Stomach smooth muscle (tissue), 2 donors: ENCODE data around the gene GGCX.
"Not testable (repeated sequence)": the region's sequence is repeated elsewhere in the genome, so short reads cannot be mapped to it uniquely, and the experiment has no call there.

Experiments used
- H3K27ac ChIP-seq: one replicate; pipeline ENCODE4 v1.7.0; 2013; ENCODE audit warnings: mild to moderate bottlenecking, low read length, inconsistent platforms
- H3K27me3 ChIP-seq, 2 donors: one replicate each; pipeline ENCODE4 v1.7.0; 2013; ENCODE audit warnings: low read length in 2 of 2; ENCODE audit not compliant: insufficient read depth in 2 of 2, control insufficient read depth in 1 of 2
- H3K36me3 ChIP-seq, 2 donors: one replicate each; pipeline ENCODE4 v1.7.0; 2013; ENCODE audit warnings: low read length in 2 of 2; ENCODE audit not compliant: control insufficient read depth in 2 of 2, insufficient read depth in 2 of 2
- H3K4me1 ChIP-seq: one replicate; pipeline ENCODE4 v1.7.0; 2013; ENCODE audit warnings: low read length; ENCODE audit not compliant: control insufficient read depth, insufficient read depth
- H3K4me3 ChIP-seq, 2 donors: one replicate each; pipeline ENCODE4 v1.7.0; 2013; ENCODE audit warnings: low read length in 2 of 2
- H3K9ac ChIP-seq, 2 donors: one replicate each; pipeline ENCODE4 v1.7.0; 2013; ENCODE audit warnings: low read length in 2 of 2, mild to moderate bottlenecking in 1 of 2
- H3K9me3 ChIP-seq, 2 donors: one replicate each; pipeline ENCODE4 v1.7.0; 2013; ENCODE audit warnings: low read length in 2 of 2; ENCODE audit not compliant: control insufficient read depth in 2 of 2
- donor health status: healthy.
- donor health status: Pancreatic carcinoma.

Gene GGCX

DNA sequence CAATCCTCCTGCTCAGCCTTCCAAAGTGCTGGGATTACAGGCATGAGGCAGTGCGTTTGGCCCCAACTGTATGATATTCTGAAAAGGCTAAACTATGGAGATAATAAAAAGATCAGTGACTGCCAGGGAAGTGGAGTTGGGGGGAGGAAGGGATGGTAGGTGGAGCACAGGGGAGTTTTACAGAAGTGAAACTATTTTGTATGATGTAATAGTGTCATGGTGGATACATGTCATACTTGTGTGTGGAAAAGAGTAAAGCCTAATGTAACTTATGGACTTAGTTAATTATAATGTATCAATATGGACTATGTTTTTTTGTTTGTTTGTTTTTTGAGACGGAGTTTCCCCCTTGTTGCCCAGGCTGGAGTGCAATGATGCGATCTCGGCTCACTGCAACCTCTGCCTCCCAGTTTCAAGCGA, 2.9 kb upstream of the GGCX start:
- Histone ChIP-seq H3K4me1 (peaks cover 11% of the 10 kb centered on the region), H3K4me3 (no peak overlapping the region), H3K9me3 (no peaks in the 10 kb centered on the region), H3K27me3 (no peaks in the 10 kb centered on the region), H3K9ac (no peak overlapping the region), H3K27ac (no peak overlapping the region), H3K36me3 (no peaks in the 10 kb centered on the region)

- H3K9me3 ChIP-seq, result no peaks in the 10 kb centered on the region
- H3K4me1 ChIP-seq, result peaks cover 16% of the 10 kb centered on the region
- peak overlapping the region; percentile 74 for H3K27ac ChIP-seq
- H3K27me3 ChIP-seq, result no peaks in the 10 kb centered on the region
- peaks cover 0 to 14% of the 10 kb centered on the region in 2 donors for H3K36me3 ChIP-seq
- H3K4me3 ChIP-seq, result peak overlapping the region; percentile 78 to 99
- H3K9ac ChIP-seq, result peak overlapping the region; percentile 66 to 78
Measured at GRCh38 chr2:85560812-85561279, 447 bp downstream of the GGCX start.

DNA sequence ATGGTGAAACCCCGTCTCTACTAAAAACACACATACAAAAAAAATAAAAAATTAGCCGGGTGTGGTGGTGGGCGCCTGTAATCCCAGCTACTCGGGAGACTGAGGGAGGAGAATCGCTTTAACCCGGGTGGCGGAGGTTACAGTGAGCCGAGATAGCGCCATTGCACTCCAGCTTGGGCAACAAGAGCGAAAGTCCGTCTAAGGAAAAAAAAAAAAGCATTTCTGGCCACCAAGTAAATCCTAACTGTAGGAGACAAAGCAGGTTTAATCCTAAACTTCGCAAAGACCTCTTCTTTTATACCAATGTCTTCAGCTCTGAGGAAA, 928 bp downstream of the GGCX start:
- H3K4me3 ChIP-seq, result peak overlapping the region; percentile 78 to 99
- H3K27ac ChIP-seq, result not testable (repeated sequence)

GRCh38 chr2:85558160-85558559, 3.1 kb downstream of the GGCX start:
- Histone ChIP-seq H3K36me3 (peaks cover 21 to 30% of the 10 kb centered on the region in 2 donors), H3K9ac (no peak overlapping the region)

More for the DNA sequence above, 928 bp downstream of the GGCX start:
- not testable (repeated sequence) for H3K27me3 ChIP-seq, H3K9me3 ChIP-seq
- H3K9ac ChIP-seq, result peak overlapping the region; percentile 66 to 78
- peaks cover 16% of the 10 kb centered on the region for H3K4me1 ChIP-seq
- peaks cover under 1 to 14% of the 10 kb centered on the region in 2 donors for H3K36me3 ChIP-seq

DNA sequence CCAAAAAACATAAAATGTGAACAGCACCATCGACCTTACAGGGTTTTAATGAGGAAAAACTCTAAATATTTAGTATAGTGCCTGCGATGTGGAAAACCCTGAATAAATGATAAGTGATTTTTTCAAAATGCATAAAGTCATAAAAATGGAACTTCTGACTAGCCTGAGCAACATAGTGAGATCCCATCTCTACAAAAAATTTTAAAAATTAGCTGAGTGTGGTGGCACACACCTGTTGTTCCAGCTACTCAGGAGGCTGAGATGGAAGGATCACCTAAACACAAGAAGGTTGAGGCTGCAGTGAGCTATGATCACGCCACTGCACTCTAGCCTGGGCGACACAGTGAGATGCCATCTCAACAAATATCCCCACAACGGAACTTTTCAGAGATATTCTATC, 4.2 kb downstream of the GGCX start:
- H3K4me3 ChIP-seq, result no peak overlapping the region
- H3K36me3 ChIP-seq, result peaks cover 27 to 40% of the 10 kb centered on the region in 2 donors
- no peak overlapping the region for H3K9ac ChIP-seq
- H3K27me3 ChIP-seq, result no peaks in the 10 kb centered on the region
- no peaks in the 10 kb centered on the region for H3K9me3 ChIP-seq
- peaks cover 16% of the 10 kb centered on the region for H3K4me1 ChIP-seq
- H3K27ac ChIP-seq, result no peak overlapping the region

More at GRCh38 chr2:85558160-85558559, 3.1 kb downstream of the GGCX start:
- Histone ChIP-seq H3K4me3 (no peak overlapping the region), H3K4me1 (peaks cover 16% of the 10 kb centered on the region), H3K9me3 (no peaks in the 10 kb centered on the region), H3K27ac (no peak overlapping the region), H3K27me3 (no peaks in the 10 kb centered on the region)

DNA sequence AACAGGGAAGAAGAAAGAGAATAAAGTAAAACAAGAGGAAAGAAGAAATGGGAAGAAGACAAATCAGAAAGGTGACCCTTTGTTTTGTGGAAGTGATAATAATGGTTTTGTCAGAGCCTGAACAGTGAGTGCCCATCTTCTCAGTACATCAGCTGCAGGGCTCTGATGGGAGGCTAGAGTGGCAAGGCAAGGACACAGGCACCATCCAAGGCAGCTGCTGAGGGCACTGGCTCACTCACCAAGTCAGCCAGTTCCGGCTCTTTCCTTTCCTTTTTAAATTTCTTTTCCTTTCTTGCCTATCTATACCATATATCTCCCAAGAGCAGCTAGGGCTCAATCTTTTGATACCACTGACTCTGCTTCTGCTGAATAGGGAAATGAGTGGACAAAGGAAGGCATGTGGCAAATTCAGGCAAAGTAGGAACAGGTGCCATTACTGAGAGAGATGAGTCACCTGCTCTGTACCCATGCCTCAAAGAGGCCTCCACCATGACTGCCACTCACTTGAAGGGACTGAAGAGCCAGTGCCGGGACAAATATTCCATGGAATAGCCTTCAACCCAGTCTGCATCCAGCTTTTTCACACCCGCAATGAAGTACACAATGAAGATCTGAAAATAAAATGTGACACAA, 6.2 kb downstream of the GGCX start:
- Histone ChIP-seq H3K27ac (no peak overlapping the region), H3K36me3 (peaks cover 39 to 60% of the 10 kb centered on the region in 2 donors), H3K9ac (no peak overlapping the region)

DNA sequence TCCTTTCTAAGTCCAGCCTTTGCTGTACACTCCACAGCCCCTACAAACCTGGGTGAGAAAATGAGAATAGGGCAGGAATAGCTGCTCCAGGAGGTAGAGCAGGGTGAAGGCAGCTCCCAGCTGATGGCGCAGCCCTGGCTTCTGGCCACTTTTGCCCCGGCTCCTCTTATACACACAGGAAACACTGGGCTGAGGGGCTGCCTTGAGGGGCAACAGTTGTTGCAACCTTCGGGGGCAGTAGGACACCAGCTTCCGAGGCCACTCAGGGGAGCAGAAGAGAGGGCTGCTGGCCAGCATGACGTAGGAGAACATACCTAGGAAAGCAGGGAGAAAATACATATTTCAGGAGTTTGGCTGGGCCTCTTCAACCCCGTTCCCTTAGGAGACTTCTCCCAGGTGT, 8.1 kb downstream of the GGCX start:
- Histone ChIP-seq H3K27ac (no peak overlapping the region), H3K4me3 (no peak overlapping the region), H3K4me1 (no peaks in the 10 kb centered on the region), H3K9me3 (no peaks in the 10 kb centered on the region), H3K36me3 (peaks cover 41 to 56% of the 10 kb centered on the region in 2 donors), H3K9ac (no peak overlapping the region), H3K27me3 (no peaks in the 10 kb centered on the region)

More for the DNA sequence above, 6.2 kb downstream of the GGCX start:
- Histone ChIP-seq H3K4me3 (no peak overlapping the region), H3K4me1 (peaks cover 10% of the 10 kb centered on the region), H3K9me3 (no peaks in the 10 kb centered on the region), H3K27me3 (no peaks in the 10 kb centered on the region)

DNA sequence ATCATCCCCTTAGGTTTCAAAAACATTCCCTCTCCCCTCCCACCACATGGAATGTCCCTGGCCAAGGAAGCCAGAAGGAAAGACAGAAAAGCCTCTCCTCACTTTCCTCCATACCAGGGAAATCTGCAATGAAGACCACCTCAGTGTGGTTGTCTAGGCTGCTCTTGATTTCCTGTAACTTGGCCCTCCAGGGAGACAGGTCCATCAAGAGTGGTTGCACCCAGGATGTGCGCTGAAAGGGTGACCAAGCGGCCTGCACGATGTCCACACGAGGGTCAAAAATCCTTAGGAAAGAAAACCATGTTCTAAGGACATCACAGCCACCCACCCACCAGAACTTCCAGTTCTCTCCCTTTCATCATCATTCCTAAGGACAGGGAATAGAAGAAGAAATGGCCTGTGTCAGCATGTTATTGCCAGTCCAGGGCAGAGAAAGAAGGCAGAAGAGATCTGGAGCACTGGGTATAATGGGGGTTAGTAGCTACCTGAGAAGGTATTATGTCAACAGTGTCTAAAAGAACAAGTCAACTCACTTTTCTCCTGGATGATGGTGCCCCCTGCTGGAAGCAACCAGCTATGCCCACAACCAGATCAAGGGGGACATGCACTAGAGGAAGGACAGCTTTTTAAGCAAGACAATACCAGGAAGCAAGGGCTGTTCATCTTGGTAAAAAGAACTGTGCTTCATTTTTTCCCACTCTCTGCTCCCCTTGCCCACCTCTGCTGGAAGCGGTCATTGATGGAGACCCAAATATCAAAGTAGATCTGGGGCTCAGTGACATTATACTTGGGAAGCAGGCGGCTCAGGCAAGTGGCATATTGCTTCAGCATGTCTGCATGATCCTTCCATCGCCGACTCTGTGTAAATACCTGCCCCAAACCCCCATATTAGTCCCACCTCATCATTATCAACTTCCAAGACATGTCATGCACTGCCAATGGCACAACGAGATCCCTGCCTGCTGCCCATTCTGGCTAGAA, 9.3 kb downstream of the GGCX start:
- Histone ChIP-seq H3K27ac (no peak overlapping the region), H3K9ac (peak overlapping the region in 1 of 2 donors; percentile 21), H3K27me3 (no peaks in the 10 kb centered on the region), H3K9me3 (no peaks in the 10 kb centered on the region), H3K36me3 (peaks cover 41 to 54% of the 10 kb centered on the region in 2 donors), H3K4me1 (no peaks in the 10 kb centered on the region), H3K4me3 (no peak overlapping the region)

DNA sequence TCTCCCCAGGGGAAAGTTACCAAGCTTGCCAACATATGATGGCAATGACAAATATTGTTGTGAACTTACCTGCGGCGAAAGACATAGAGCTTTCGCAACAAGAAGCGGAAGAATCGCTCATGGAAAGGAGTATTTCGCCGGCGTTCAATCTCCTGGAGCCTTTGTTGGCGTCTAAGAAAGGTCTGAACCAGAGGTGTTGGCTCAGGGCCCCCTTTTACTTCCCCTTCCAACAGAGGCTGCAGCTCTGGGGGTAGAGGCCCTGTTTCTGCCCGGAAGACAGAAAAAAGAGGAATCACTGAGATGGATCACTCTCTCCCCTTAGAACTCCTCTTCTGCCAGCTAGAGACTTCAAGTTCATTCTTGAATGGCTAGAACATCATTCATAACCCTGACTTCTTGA, 10.8 kb downstream of the GGCX start:
- Histone ChIP-seq H3K9ac (no peak overlapping the region), H3K36me3 (peaks cover 48 to 54% of the 10 kb centered on the region in 2 donors), H3K27me3 (no peaks in the 10 kb centered on the region), H3K4me3 (no peak overlapping the region), H3K27ac (no peak overlapping the region), H3K4me1 (peaks cover 2% of the 10 kb centered on the region), H3K9me3 (no peaks in the 10 kb centered on the region)

DNA sequence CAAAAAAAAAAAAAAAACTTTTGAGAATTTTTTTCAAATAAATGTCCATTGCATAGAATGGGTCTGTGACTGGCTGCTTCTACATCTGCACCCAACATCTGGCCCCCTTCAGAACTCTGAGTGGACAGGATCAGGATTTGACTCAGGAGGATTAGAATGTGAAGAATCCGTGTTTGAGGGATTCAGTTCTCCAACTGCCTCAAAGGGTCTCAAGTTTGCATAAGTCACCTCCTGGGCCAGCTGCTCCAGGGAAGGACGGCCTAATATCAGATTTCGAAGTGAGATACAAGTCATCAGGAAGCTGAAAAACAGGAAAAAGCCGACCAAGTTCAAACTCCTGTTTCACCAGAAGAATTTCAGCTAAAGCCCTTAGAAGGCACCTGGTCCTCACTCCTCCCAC, 11.5 kb downstream of the GGCX start:
- Histone ChIP-seq H3K9ac (no peak overlapping the region), H3K27me3 (no peaks in the 10 kb centered on the region), H3K27ac (no peak overlapping the region), H3K9me3 (no peaks in the 10 kb centered on the region), H3K36me3 (peaks cover 44 to 49% of the 10 kb centered on the region in 2 donors), H3K4me3 (no peak overlapping the region), H3K4me1 (peaks cover 7% of the 10 kb centered on the region)
